Panc1 (cell line): ENCODE measurements around the gene EMC9. TPM values are rescaled to one million over a fixed set of nuclear protein-coding genes. Genes with fewer than 3 reads are reported as not detected.
A peak's percentile ranks its signal among the peaks of the same experiment; 100 is the strongest.

Experiments used
- ATAC-seq: fragments of 200-7000 bp; cut with Tn5 transposase; 2 replicates; pipeline ENCODE4 v1.9.1; 2020; ENCODE audit warnings: mild to moderate bottlenecking, moderate library complexity
- BruUV-seq: library from RNA; stranded (reverse); fragments of 400-500 nt; replicated peaks from 2 replicates; lab custom pipeline; 2021; lab: Mats Ljungman, UMichigan
- CTCF ChIA-PET: fragments of 300-600 bp; sonication (Branson Sonifier 250); formaldehyde crosslinking; loops from one replicate; lab custom pipeline; 2022; ENCODE audit warnings: antibody characterized with exemption; lab: Charles Lee
- POLR2A ChIA-PET: fragments of 300-600 bp; sonication (Branson Sonifier 250); formaldehyde crosslinking; loops from one replicate; lab custom pipeline; 2022; ENCODE audit warnings: antibody characterized with exemption; lab: Charles Lee
- DNase-seq: peaks from one replicate; pipeline ENCODE4 v3.0.0-alpha.2; 2010; ENCODE audit warnings: low read depth, low spot score
- H3K27ac ChIP-seq: 2 replicates; pipeline ENCODE4 v1.5.1; 2011; ENCODE audit warnings: mild to moderate bottlenecking, low read length, inconsistent platforms
- H3K27me3 ChIP-seq: fragments of 200-500 bp; sonication (Bioruptor generic); 2 replicates; pipeline ENCODE4 v1.6.0; 2014; ENCODE audit warnings: low read length, inconsistent platforms; ENCODE audit not compliant: control insufficient read depth, insufficient read depth
- H3K36me3 ChIP-seq: fragments of 200-500 bp; sonication (Bioruptor generic); 2 replicates; pipeline ENCODE4 v1.5.1; 2014; ENCODE audit warnings: inconsistent platforms, mild to moderate bottlenecking, low read length, moderate library complexity; ENCODE audit not compliant: control insufficient read depth, insufficient read depth
- H3K4me1 ChIP-seq: 2 replicates; pipeline ENCODE4 v1.5.1; 2011; ENCODE audit warnings: inconsistent platforms, mild to moderate bottlenecking, low read length, moderate library complexity; ENCODE audit not compliant: control insufficient read depth, insufficient read depth
- H3K4me3 ChIP-seq, 2 experiments: 2 replicates each; pipeline ENCODE4 v1.5.1; 2011 to 2012; ENCODE audit warnings: low read depth in 2 of 2, low read length in 2 of 2, mild to moderate bottlenecking in 2 of 2, inconsistent platforms in 1 of 2, moderate library complexity in 1 of 2
- H3K9me3 ChIP-seq: fragments of 200-500 bp; sonication (Bioruptor generic); 2 replicates; pipeline ENCODE4 v1.5.1; 2014; ENCODE audit warnings: low read depth, mild to moderate bottlenecking, inconsistent platforms, low read length, moderate library complexity; ENCODE audit not compliant: control insufficient read depth, insufficient read depth
- CTCF ChIP-seq: fragments of 450-650 bp; IDR thresholded peaks from 2 replicates; pipeline ENCODE4 v1.5.1; 2017; ENCODE audit warnings: mild to moderate bottlenecking
- POLR2AphosphoS5 ChIP-seq: IDR thresholded peaks from 2 replicates; pipeline ENCODE4 v1.6.1; 2012; ENCODE audit warnings: mild to moderate bottlenecking, low read depth, low read length, moderate library complexity
- REST ChIP-seq, 2 experiments: IDR thresholded peaks; 2 replicates each; pipeline ENCODE4 v1.6.1; 2011 to 2012; ENCODE audit warnings: low read depth in 2 of 2, control low read depth in 1 of 2, low read length in 1 of 2, mild to moderate bottlenecking in 1 of 2, moderate library complexity in 1 of 2; ENCODE audit not compliant: insufficient read depth in 1 of 2
- SIN3A ChIP-seq: IDR thresholded peaks from 2 replicates; pipeline ENCODE4 v1.6.1; 2012; ENCODE audit warnings: low read depth, mild to moderate bottlenecking, low read length, moderate library complexity, borderline replicate concordance; ENCODE audit not compliant: insufficient read depth
- TCF7L2 ChIP-seq: IDR thresholded peaks from 2 replicates; pipeline ENCODE4 v1.6.1; 2011; ENCODE audit warnings: mild to moderate bottlenecking, low read depth, low read length, inconsistent platforms
- in situ Hi-C: cut with HindIII; loops from 2 replicates; pipeline ENCODE4 v1.10.0; 2016; ENCODE audit warnings: low sequenced_read_pairs, low pct_unique_long_range_greater_than_20kb
- intact Hi-C: fragments of 100-400 bp; cut with micrococcal nuclease; formaldehyde crosslinking; loops from one replicate; pipeline ENCODE4 v1.10.0; 2022; ENCODE audit not compliant: unreplicated experiment
- total RNA-seq: library from RNA; stranded (reverse); gene quantifications from one replicate; pipeline ENCODE4 v1.2.1, GENCODE V29; 2021; ENCODE audit not compliant: unreplicated experiment

EMC9 gene
- total RNA-seq, 1 experiment from 2014 or later = 42.5 TPM

GRCh38 chr14:24183014-24183481, 41.7 kb upstream of the EMC9 start:
- intact Hi-C loops (no loop called here), in situ Hi-C loops (no loop called here)
- Histone ChIP-seq H3K27ac (no peak overlapping the region), H3K27me3 (no peaks in the 10 kb centered on the region), H3K4me3 (no peak overlapping the region), H3K9me3 (no peaks in the 10 kb centered on the region), H3K4me1 (peaks cover 4% of the 10 kb centered on the region; the same call in 1 of the 2 replicates), H3K36me3 (0 out of 2 replicates have a peak, but pooled peaks cover 2% of the 10 kb centered on the region)
- no TSS peak for BruUV-seq
- TF ChIP-seq SIN3A (no peak), TCF7L2 (no peak), POLR2AphosphoS5 (no peak), CTCF (no peak), REST (IDR thresholded peaks at IDR 0.05; ENCODE audit: insufficient read depth in 1 of 2, low read depth in 2 of 2, low read length in 1 of 2) (no peak)
- no peak for DNase-seq
- ChIA-PET POLR2A (interaction anchor here (0.5 to 0.6 kb wide), 2 partner anchors 12 to 42 kb away, joined by 9 to 11 read pairs; no protein-coding TSS in a partner anchor), CTCF (no interaction called here)
- ATAC-seq = no peak

- POLR2A ChIA-PET = interaction anchor here (0.6 kb wide), 1 partner anchor 42 kb away, joined by 11 read pairs; no protein-coding TSS in a partner anchor
- no TSS peak for BruUV-seq
- H3K27ac ChIP-seq = no peak overlapping the region
- 0 out of 2 replicates have a peak, but pooled peaks have one; percentile 18 for TF ChIP-seq POLR2AphosphoS5
- no peak for TF ChIP-seq TCF7L2
- TF ChIP-seq SIN3A = no peak
- TF ChIP-seq REST (IDR thresholded peaks at IDR 0.05; ENCODE audit: insufficient read depth in 1 of 2, low read depth in 2 of 2, low read length in 1 of 2) = no peak
- DNase-seq (no peak), ATAC-seq (no peak)
- H3K36me3 ChIP-seq = 0 out of 2 replicates have a peak, but pooled peaks cover 2% of the 10 kb centered on the region
- in situ Hi-C loops = no loop called here
- H3K4me1 ChIP-seq = no peaks in the 10 kb centered on the region; the same call in 1 of the 2 replicates
- intact Hi-C loops = no loop called here
- H3K9me3 ChIP-seq = no peaks in the 10 kb centered on the region
- H3K4me3 ChIP-seq = no peak overlapping the region
- no peaks in the 10 kb centered on the region for H3K27me3 ChIP-seq
- CTCF ChIA-PET = no interaction called here
These were observed 40.9 kb upstream of the EMC9 start for GRCh38 chr14:24182110-24182882.
